OCI-LY3 (cell line): ENCODE data around the gene SERPINB5.

Experiments
- EZH2phosphoT487 ChIP-seq: fragments of 200-600 bp; shearing (Covaris generic); IDR thresholded peaks from 2 replicates; pipeline ENCODE4 v1.6.1; 2018; ENCODE audit warnings: antibody characterized with exemption, mixed run types, low read depth
- TF ChIP-seq, protein P1 (sequence below): fragments of 200-600, 300-600 bp; sonication (generic); IDR thresholded peaks from 2 replicates; pipeline ENCODE4 v1.5.1; 2014; ENCODE audit warnings: antibody characterized with exemption, low read length, low read depth

GRCh38 chr18:63506336-63506646, 29.5 kb downstream of the SERPINB5 start:
- TF ChIP-seq, protein P1, sequence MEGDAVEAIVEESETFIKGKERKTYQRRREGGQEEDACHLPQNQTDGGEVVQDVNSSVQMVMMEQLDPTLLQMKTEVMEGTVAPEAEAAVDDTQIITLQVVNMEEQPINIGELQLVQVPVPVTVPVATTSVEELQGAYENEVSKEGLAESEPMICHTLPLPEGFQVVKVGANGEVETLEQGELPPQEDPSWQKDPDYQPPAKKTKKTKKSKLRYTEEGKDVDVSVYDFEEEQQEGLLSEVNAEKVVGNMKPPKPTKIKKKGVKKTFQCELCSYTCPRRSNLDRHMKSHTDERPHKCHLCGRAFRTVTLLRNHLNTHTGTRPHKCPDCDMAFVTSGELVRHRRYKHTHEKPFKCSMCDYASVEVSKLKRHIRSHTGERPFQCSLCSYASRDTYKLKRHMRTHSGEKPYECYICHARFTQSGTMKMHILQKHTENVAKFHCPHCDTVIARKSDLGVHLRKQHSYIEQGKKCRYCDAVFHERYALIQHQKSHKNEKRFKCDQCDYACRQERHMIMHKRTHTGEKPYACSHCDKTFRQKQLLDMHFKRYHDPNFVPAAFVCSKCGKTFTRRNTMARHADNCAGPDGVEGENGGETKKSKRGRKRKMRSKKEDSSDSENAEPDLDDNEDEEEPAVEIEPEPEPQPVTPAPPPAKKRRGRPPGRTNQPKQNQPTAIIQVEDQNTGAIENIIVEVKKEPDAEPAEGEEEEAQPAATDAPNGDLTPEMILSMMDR: no peak; the same call in 1 of the 2 replicates
- TF ChIP-seq EZH2phosphoT487: no peak
